ENCODE data around the gene KLRC2. TPM values are rescaled to one million over a fixed set of nuclear protein-coding genes. Genes with fewer than 3 reads are reported as not detected.
"Not testable (repeated sequence)": the region's sequence is repeated elsewhere in the genome, so short reads cannot be mapped to it uniquely, and the experiment has no call there.

The KLRC2 gene
- total RNA-seq, 1 donor from 2014 or later: not detected

GRCh38 chr12:10405294-10405693 is 30.5 kb downstream of the KLRC2 start:
- intact Hi-C loops (cut with micrococcal nuclease): no loop called here
- CTCF ChIA-PET: no interaction called here
- Mint-ChIP-seq H3K4me1 (peaks cover 6% of the 10 kb centered on the region), H3K36me3 (ENCODE audit: low read depth) (no peaks in the 10 kb centered on the region), H3K27me3 (peaks cover 2% of the 10 kb centered on the region), H3K27ac (no peak overlapping the region), H3K4me3 (no peak overlapping the region), H3K9me3 (peaks cover 3% of the 10 kb centered on the region)
- POLR2A ChIA-PET: no interaction called here
- DNase-seq (no peak), ATAC-seq (ENCODE audit: low read depth) (no peak)
- TF ChIP-seq, protein P1, sequence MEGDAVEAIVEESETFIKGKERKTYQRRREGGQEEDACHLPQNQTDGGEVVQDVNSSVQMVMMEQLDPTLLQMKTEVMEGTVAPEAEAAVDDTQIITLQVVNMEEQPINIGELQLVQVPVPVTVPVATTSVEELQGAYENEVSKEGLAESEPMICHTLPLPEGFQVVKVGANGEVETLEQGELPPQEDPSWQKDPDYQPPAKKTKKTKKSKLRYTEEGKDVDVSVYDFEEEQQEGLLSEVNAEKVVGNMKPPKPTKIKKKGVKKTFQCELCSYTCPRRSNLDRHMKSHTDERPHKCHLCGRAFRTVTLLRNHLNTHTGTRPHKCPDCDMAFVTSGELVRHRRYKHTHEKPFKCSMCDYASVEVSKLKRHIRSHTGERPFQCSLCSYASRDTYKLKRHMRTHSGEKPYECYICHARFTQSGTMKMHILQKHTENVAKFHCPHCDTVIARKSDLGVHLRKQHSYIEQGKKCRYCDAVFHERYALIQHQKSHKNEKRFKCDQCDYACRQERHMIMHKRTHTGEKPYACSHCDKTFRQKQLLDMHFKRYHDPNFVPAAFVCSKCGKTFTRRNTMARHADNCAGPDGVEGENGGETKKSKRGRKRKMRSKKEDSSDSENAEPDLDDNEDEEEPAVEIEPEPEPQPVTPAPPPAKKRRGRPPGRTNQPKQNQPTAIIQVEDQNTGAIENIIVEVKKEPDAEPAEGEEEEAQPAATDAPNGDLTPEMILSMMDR (IDR thresholded peaks at IDR 0.05): no peak

- ATAC-seq (ENCODE audit: low read depth): no peak
- POLR2A ChIA-PET: no interaction called here
- TF ChIP-seq, protein P1 (IDR thresholded peaks at IDR 0.05): no peak
- Mint-ChIP-seq H3K36me3 (ENCODE audit: low read depth) (no peaks in the 10 kb centered on the region), H3K4me3 (no peak overlapping the region), H3K9me3 (peaks cover 3% of the 10 kb centered on the region), H3K27me3 (peaks cover 5% of the 10 kb centered on the region), H3K4me1 (peaks cover 6% of the 10 kb centered on the region), H3K27ac (no peak overlapping the region)
- CTCF ChIA-PET: no interaction called here
- DNase-seq: no peak
- intact Hi-C loops (cut with micrococcal nuclease): no loop called here
Observed at GRCh38 chr12:10404798-10405197, 31.0 kb downstream of the KLRC2 start.

DNA sequence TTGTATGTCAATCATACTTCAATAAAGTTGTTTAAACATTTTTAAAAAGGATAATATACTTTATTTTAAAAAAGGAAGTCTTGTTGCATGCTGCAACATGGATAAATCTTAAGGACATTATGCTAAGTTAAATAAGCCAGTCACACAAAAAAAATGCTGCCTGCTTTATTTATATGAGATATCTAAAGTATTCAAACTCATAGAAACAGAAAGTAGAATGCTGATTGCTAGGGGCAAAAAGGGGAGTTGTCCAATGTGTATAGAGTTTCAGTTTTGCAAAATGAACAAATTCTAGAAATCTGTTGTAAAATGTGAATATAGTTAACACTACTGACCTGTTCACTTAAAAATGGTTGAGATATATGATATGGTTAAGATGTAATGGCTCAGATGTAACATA is 35.0 kb downstream of the KLRC2 start:
- Mint-ChIP-seq H3K27me3 (peaks cover 16% of the 10 kb centered on the region), H3K27ac (no peak overlapping the region), H3K9me3 (peaks cover 3% of the 10 kb centered on the region), H3K4me1 (peaks cover 4% of the 10 kb centered on the region), H3K36me3 (ENCODE audit: low read depth) (no peaks in the 10 kb centered on the region), H3K4me3 (no peak overlapping the region)
- TF ChIP-seq, protein P1 (IDR thresholded peaks at IDR 0.05): no peak
- CTCF ChIA-PET: no interaction called here
- no peak for DNase-seq
- ATAC-seq (ENCODE audit: low read depth): no peak
- intact Hi-C loops (cut with micrococcal nuclease): no loop called here
- POLR2A ChIA-PET: no interaction called here

DNA sequence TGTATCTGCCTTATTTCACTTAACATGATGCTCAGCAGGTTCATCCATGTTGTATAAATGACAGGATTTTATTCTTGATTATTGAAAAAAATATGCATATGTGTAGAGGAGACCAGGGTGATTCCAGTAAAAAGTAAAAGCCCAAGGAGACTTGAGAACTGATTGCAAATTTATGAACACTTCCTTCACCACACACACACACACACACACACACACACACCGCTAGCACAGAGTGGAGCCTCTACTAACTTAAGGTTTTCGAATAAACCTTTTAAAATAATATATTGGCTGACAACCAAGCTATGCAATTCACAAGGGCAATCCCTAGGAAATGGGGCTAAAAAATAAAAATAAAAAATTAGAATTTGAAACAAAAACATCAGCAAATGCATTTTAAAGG is 37.6 kb downstream of the KLRC2 start:
- Mint-ChIP-seq H3K9me3 (no peaks in the 10 kb centered on the region), H3K4me1 (peaks cover 20% of the 10 kb centered on the region), H3K4me3 (no peak overlapping the region), H3K27ac (no peak overlapping the region), H3K27me3 (peaks cover 16% of the 10 kb centered on the region), H3K36me3 (ENCODE audit: low read depth) (no peaks in the 10 kb centered on the region)
- DNase-seq (no peak), ATAC-seq (ENCODE audit: low read depth) (no peak)
- ChIA-PET CTCF (no interaction called here), POLR2A (no interaction called here)
- intact Hi-C loops (cut with micrococcal nuclease): no loop called here
- TF ChIP-seq, protein P1 (IDR thresholded peaks at IDR 0.05): no peak

DNA sequence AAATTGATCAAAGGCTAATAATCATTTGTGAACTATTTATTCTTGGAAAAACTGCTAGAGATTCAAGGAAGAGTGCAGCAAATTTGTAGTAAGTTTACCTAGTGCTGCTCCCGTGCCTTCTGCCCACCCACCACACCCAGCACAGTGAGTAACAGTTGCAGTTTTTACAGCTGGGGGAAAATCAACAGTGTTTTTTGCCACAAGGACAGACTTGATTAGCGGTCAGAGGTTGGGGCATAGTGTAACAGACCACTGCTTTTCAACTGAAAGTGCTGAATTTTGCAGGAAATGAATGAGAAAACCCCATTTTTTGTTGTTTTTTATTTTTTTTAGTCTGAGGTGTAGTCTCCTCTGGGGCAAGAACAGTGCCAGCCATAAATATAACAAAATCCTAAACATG is 38.5 kb downstream of the KLRC2 start:
- CTCF ChIA-PET: no interaction called here
- ATAC-seq (ENCODE audit: low read depth): no peak
- H3K27ac Mint-ChIP-seq: no peak overlapping the region

DNA sequence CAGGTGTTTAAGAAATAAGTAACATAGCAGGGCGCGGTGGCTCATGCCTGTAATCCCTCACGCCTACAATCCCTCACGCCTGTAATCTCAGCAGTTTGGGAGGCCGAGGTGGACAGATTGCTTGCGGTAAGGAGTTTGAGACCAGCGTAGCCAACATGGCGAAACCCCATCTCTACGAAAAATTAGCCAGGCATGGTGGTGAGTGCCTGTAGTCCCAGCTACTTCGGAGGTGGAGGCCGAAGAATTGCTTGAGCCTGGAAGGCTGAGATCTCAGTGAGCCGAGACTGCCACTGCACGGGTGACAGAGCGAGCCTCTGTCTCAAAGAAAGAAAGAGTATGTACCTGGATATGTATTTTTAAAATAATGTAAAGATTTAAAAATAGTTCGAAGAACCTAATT is 39.6 kb downstream of the KLRC2 start:
- ATAC-seq (ENCODE audit: low read depth); H3K36me3 Mint-ChIP-seq (ENCODE audit: low read depth); CTCF ChIA-PET; DNase-seq; H3K4me3 Mint-ChIP-seq; intact Hi-C loops (cut with micrococcal nuclease); H3K9me3 Mint-ChIP-seq; POLR2A ChIA-PET; H3K27ac Mint-ChIP-seq: not testable (repeated sequence)
- H3K4me1 Mint-ChIP-seq: peaks cover 31% of the 10 kb centered on the region
- H3K27me3 Mint-ChIP-seq: peaks cover 17% of the 10 kb centered on the region

More for the DNA sequence above, 38.5 kb downstream of the KLRC2 start:
- intact Hi-C loops (cut with micrococcal nuclease): no loop called here
- POLR2A ChIA-PET: no interaction called here
- TF ChIP-seq, protein P1 (IDR thresholded peaks at IDR 0.05): no peak
- peaks cover 24% of the 10 kb centered on the region for H3K4me1 Mint-ChIP-seq
- peaks cover 17% of the 10 kb centered on the region for H3K27me3 Mint-ChIP-seq
- DNase-seq: no peak
- no peaks in the 10 kb centered on the region for H3K36me3 Mint-ChIP-seq (ENCODE audit: low read depth)
- no peak overlapping the region for H3K4me3 Mint-ChIP-seq
- no peaks in the 10 kb centered on the region for H3K9me3 Mint-ChIP-seq
